Ishikawa (cell line): ENCODE results near the gene PXDN.

Source experiments
- CEBPB ChIP-seq: IDR thresholded peaks from 2 replicates; pipeline ENCODE4 v1.6.1; 2012
- CREB1 ChIP-seq: IDR thresholded peaks from 2 replicates; pipeline ENCODE4 v1.6.1; 2012; ENCODE audit warnings: low read depth
- EGR1 ChIP-seq: IDR thresholded peaks from 2 replicates; pipeline ENCODE4 v1.6.1; 2012
- EP300 ChIP-seq: IDR thresholded peaks from 2 replicates; pipeline ENCODE4 v1.6.1; 2012; ENCODE audit warnings: borderline replicate concordance
- FOXM1 ChIP-seq: IDR thresholded peaks from 2 replicates; pipeline ENCODE4 v1.6.1; 2012; ENCODE audit warnings: low read depth, borderline replicate concordance
- MAX ChIP-seq: IDR thresholded peaks from 2 replicates; pipeline ENCODE4 v1.6.1; 2012
- NFIC ChIP-seq: IDR thresholded peaks from 2 replicates; pipeline ENCODE4 v1.6.1; 2012
- RAD21 ChIP-seq: IDR thresholded peaks from 2 replicates; pipeline ENCODE4 v1.6.1; 2012; ENCODE audit warnings: low read depth
- REST ChIP-seq: IDR thresholded peaks from 2 replicates; pipeline ENCODE4 v1.6.1; 2012; ENCODE audit warnings: low read depth, mild to moderate bottlenecking
- TAF1 ChIP-seq: IDR thresholded peaks from 2 replicates; pipeline ENCODE4 v1.6.1; 2012; ENCODE audit warnings: low read depth, mild to moderate bottlenecking
- TCF12 ChIP-seq: IDR thresholded peaks from 2 replicates; pipeline ENCODE4 v1.6.1; 2012; ENCODE audit warnings: low read depth
- TEAD4 ChIP-seq: IDR thresholded peaks from 2 replicates; pipeline ENCODE4 v1.6.1; 2012
- USF1 ChIP-seq: IDR thresholded peaks from 2 replicates; pipeline ENCODE4 v1.6.1; 2012
- YY1 ChIP-seq: IDR thresholded peaks from 2 replicates; pipeline ENCODE4 v1.6.1; 2012; ENCODE audit warnings: low read depth
- ZBTB7A ChIP-seq: IDR thresholded peaks from 2 replicates; pipeline ENCODE4 v1.6.1; 2012; ENCODE audit warnings: low read depth

Gene PXDN

GRCh38 chr2:1634681-1635341, 109.5 kb downstream of the PXDN start:
- TF ChIP-seq MAX (no peak), YY1 (no peak), TAF1 (no peak), TCF12 (no peak), NFIC (no peak), ZBTB7A (no peak), USF1 (no peak), EGR1 (no peak), CEBPB (no peak), EP300 (no peak), CREB1 (no peak), REST (no peak), RAD21 (no peak), TEAD4 (no peak), FOXM1 (no peak)

- no peak for TF ChIP-seq NFIC
- TF ChIP-seq FOXM1: no peak
- TF ChIP-seq RAD21: no peak
- TF ChIP-seq CREB1: no peak
- TF ChIP-seq YY1: no peak
Observed at GRCh38 chr2:1633936-1634587, 110.3 kb downstream of the PXDN start.

- TF ChIP-seq TCF12 (no peak), CEBPB (no peak), YY1 (no peak), EP300 (no peak), REST (no peak), TEAD4 (no peak), FOXM1 (no peak), CREB1 (no peak)
Observed at GRCh38 chr2:1633092-1633671, 111.1 kb downstream of the PXDN start.

- TF ChIP-seq ZBTB7A: no peak
- no peak for TF ChIP-seq EP300
- TF ChIP-seq MAX: no peak
- TF ChIP-seq TAF1: no peak
- TF ChIP-seq CREB1: no peak
- no peak for TF ChIP-seq YY1
- TF ChIP-seq NFIC: no peak
- no peak for TF ChIP-seq USF1
- no peak for TF ChIP-seq TCF12
Observed at GRCh38 chr2:1632510-1632909, 111.8 kb downstream of the PXDN start.

GRCh38 chr2:1632002-1632348, 112.3 kb downstream of the PXDN start:
- TF ChIP-seq TCF12 (peak; percentile 61; the same call in 1 of the 2 replicates), RAD21 (no peak), TAF1 (no peak), EP300 (peak; percentile 29; the same call in 1 of the 2 replicates), TEAD4 (no peak), ZBTB7A (no peak), CREB1 (no peak), USF1 (no peak), FOXM1 (0 out of 2 replicates have a peak, but pooled peaks have one; percentile 17), EGR1 (no peak), REST (no peak), YY1 (no peak), NFIC (peak; percentile 16; the same call in 1 of the 2 replicates), MAX (0 out of 2 replicates have a peak, but pooled peaks have one; percentile 33), CEBPB (no peak)
